Measurements from ENCODE around the gene LIMA1. TPM values are rescaled to one million over a fixed set of nuclear protein-coding genes. Genes with fewer than 3 reads are reported as not detected.
A peak's percentile ranks its signal among the peaks of the same experiment; 100 is the strongest.

LIMA1 gene
- total and polyA plus RNA-seq, 3 experiments from 2014 or later = 13.1 to 103 (median 95.4) TPM

GRCh38 chr12:50205648-50206047 is 77.7 kb downstream of the LIMA1 start:
- Mint-ChIP-seq H3K4me3 (no peak overlapping the region), H3K27ac (no peak overlapping the region), H3K27me3 (no peaks in the 10 kb centered on the region), H3K4me1 (peaks cover 3 to 6% (median 4%) of the 10 kb centered on the region in 3 donors), H3K9me3 (no peaks in the 10 kb centered on the region), H3K36me3 (peaks cover 3 to 39% (median 16%) of the 10 kb centered on the region in 3 donors)
- ChIA-PET CTCF (interaction anchor here (0.5 to 0.7 kb wide), 2 partner anchors 9 to 1946 kb away, joined by 3 read pairs; no protein-coding TSS in a partner anchor), POLR2A (no interaction called here)
- Histone ChIP-seq H3K36me3 (ENCODE audit: insufficient read depth, low read length) (peaks cover 8% of the 10 kb centered on the region), H3K4me3 (ENCODE audit: low read length) (no peak overlapping the region), H3K4me1 (ENCODE audit: insufficient read depth, low read length) (peaks cover 7% of the 10 kb centered on the region), H3K27me3 (ENCODE audit: insufficient read depth, low read length, poor library complexity, severe bottlenecking) (no peaks in the 10 kb centered on the region), H3K27ac (ENCODE audit: low read depth, low read length) (no peak overlapping the region), H3K9me3 (ENCODE audit: low read length) (no peaks in the 10 kb centered on the region)
- DNase-seq = no peak

DNA sequence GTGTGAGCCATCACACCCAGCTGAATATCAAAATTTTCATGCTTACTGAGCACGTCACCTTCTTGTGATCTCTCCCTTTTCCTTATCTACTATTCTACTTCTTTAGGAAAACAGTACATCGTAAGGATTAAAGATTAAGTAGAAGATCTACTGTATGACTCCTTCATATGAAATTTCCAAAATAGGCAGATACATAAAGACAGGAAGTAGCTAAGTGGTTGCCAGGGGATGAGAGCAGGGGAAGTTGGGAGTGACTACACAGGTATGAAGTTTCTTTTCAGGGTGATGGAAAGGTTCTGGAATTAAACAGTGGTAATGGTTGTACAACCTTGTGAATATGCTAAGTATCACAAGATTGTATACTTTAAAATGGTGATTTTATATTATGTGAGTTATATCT is 79.6 kb downstream of the LIMA1 start:
- Mint-ChIP-seq H3K4me3 (no peak overlapping the region), H3K27ac (no peak overlapping the region), H3K27me3 (no peaks in the 10 kb centered on the region), H3K36me3 (peaks cover 9 to 51% (median 22%) of the 10 kb centered on the region in 3 donors), H3K9me3 (no peaks in the 10 kb centered on the region), H3K4me1 (peaks cover 0 to 3% (median 0%) of the 10 kb centered on the region in 3 donors)
- H3K27ac ChIP-seq (ENCODE audit: low read depth, low read length) = no peak overlapping the region
- DNase-seq = no peak
- no peaks in the 10 kb centered on the region for H3K27me3 ChIP-seq (ENCODE audit: insufficient read depth, low read length, poor library complexity, severe bottlenecking)
- H3K9me3 ChIP-seq (ENCODE audit: low read length) = no peaks in the 10 kb centered on the region
- ChIA-PET CTCF (interaction anchor here (1.2 kb wide), 1 partner anchor 8 kb away, joined by 5 read pairs; no protein-coding TSS in a partner anchor), POLR2A (no interaction called here)
- no peak overlapping the region for H3K4me3 ChIP-seq (ENCODE audit: low read length)
- H3K4me1 ChIP-seq (ENCODE audit: insufficient read depth, low read length) = no peaks in the 10 kb centered on the region
- H3K36me3 ChIP-seq (ENCODE audit: insufficient read depth, low read length) = peaks cover 8% of the 10 kb centered on the region

- DNase-seq = no peak
- no peaks in the 10 kb centered on the region for H3K4me1 Mint-ChIP-seq
- no peak overlapping the region for H3K4me3 ChIP-seq (ENCODE audit: low read length)
- peaks cover 8% of the 10 kb centered on the region for H3K36me3 ChIP-seq (ENCODE audit: insufficient read depth, low read length)
- POLR2A ChIA-PET = no interaction called here
- no peaks in the 10 kb centered on the region for H3K27me3 ChIP-seq (ENCODE audit: insufficient read depth, low read length, poor library complexity, severe bottlenecking)
- no peaks in the 10 kb centered on the region for H3K4me1 ChIP-seq (ENCODE audit: insufficient read depth, low read length)
- H3K9me3 ChIP-seq (ENCODE audit: low read length) = no peaks in the 10 kb centered on the region
- H3K9me3 Mint-ChIP-seq = no peaks in the 10 kb centered on the region
- H3K36me3 Mint-ChIP-seq = peaks cover 9 to 61% (median 27%) of the 10 kb centered on the region in 3 donors
- no peak overlapping the region for H3K4me3 Mint-ChIP-seq
- CTCF ChIA-PET = no interaction called here
- no peak overlapping the region for H3K27ac ChIP-seq (ENCODE audit: low read depth, low read length)
- no peak overlapping the region for H3K27ac Mint-ChIP-seq
- H3K27me3 Mint-ChIP-seq = no peaks in the 10 kb centered on the region
These were observed 81.3 kb downstream of the LIMA1 start for GRCh38 chr12:50201987-50202521.

GRCh38 chr12:50200552-50201273 is 82.6 kb downstream of the LIMA1 start:
- Histone ChIP-seq H3K27ac (ENCODE audit: low read depth, low read length) (no peak overlapping the region), H3K4me1 (ENCODE audit: insufficient read depth, low read length) (no peaks in the 10 kb centered on the region), H3K9me3 (ENCODE audit: low read length) (no peaks in the 10 kb centered on the region), H3K4me3 (ENCODE audit: low read length) (no peak overlapping the region), H3K36me3 (ENCODE audit: insufficient read depth, low read length) (peaks cover 7% of the 10 kb centered on the region), H3K27me3 (ENCODE audit: insufficient read depth, low read length, poor library complexity, severe bottlenecking) (no peaks in the 10 kb centered on the region)
- H3K27ac Mint-ChIP-seq = no peak overlapping the region
- ChIA-PET CTCF (interaction anchor here (0.6 kb wide), 1 partner anchor 321 kb away, joined by 3 read pairs; no protein-coding TSS in a partner anchor), POLR2A (no interaction called here)
- peaks cover 9 to 71% (median 24%) of the 10 kb centered on the region in 3 donors for H3K36me3 Mint-ChIP-seq
- DNase-seq = no peak
- H3K4me3 Mint-ChIP-seq = no peak overlapping the region
- no peaks in the 10 kb centered on the region for H3K27me3 Mint-ChIP-seq
- no peaks in the 10 kb centered on the region for H3K9me3 Mint-ChIP-seq
- no peaks in the 10 kb centered on the region for H3K4me1 Mint-ChIP-seq

DNA sequence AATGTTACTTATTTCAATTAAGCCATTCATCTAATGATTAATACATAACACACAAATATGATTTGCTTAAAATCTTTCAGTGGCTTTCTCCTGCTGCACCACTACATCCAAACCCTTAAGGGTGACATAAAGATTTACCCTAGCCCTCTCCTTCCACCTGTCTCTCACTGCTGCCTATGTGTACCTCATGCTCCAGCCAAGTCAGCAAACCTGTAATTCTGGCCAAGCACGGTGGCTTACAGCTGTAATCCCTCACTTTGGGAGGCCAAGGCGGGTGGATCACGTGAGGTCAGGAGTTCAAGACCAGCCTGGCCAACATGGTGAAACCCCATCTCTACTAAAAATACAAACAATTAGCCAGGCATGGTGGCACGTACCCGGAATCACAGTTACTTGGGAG is 84.5 kb downstream of the LIMA1 start:
- Mint-ChIP-seq H3K4me1 (no peaks in the 10 kb centered on the region), H3K9me3 (no peaks in the 10 kb centered on the region), H3K27me3 (no peaks in the 10 kb centered on the region), H3K36me3 (peaks cover 9 to 62% (median 21%) of the 10 kb centered on the region in 3 donors), H3K27ac (peak overlapping the region in 1 of 8 donors; percentile 36), H3K4me3 (no peak overlapping the region)
- CTCF ChIA-PET = no interaction called here
- Histone ChIP-seq H3K36me3 (ENCODE audit: insufficient read depth, low read length) (no peaks in the 10 kb centered on the region), H3K4me3 (ENCODE audit: low read length) (no peak overlapping the region), H3K9me3 (ENCODE audit: low read length) (no peaks in the 10 kb centered on the region), H3K4me1 (ENCODE audit: insufficient read depth, low read length) (no peaks in the 10 kb centered on the region), H3K27ac (ENCODE audit: low read depth, low read length) (no peak overlapping the region), H3K27me3 (ENCODE audit: insufficient read depth, low read length, poor library complexity, severe bottlenecking) (no peaks in the 10 kb centered on the region)
- no peak for DNase-seq
- POLR2A ChIA-PET = interaction anchor here (0.6 kb wide), 1 partner anchor 93 kb away, joined by 3 read pairs; no protein-coding TSS in a partner anchor

GRCh38 chr12:50197297-50197727 is 86.0 kb downstream of the LIMA1 start:
- CTCF ChIA-PET = no interaction called here

GRCh38 chr12:50196537-50196936 is 86.8 kb downstream of the LIMA1 start:
- Histone ChIP-seq H3K4me1 (ENCODE audit: insufficient read depth, low read length) (no peaks in the 10 kb centered on the region), H3K4me3 (ENCODE audit: low read length) (no peak overlapping the region), H3K27ac (ENCODE audit: low read depth, low read length) (no peak overlapping the region), H3K9me3 (ENCODE audit: low read length) (no peaks in the 10 kb centered on the region), H3K36me3 (ENCODE audit: insufficient read depth, low read length) (peaks cover 5% of the 10 kb centered on the region), H3K27me3 (ENCODE audit: insufficient read depth, low read length, poor library complexity, severe bottlenecking) (no peaks in the 10 kb centered on the region)
- H3K27me3 Mint-ChIP-seq = no peaks in the 10 kb centered on the region
- no peak for DNase-seq
- no peaks in the 10 kb centered on the region for H3K4me1 Mint-ChIP-seq
- ChIA-PET POLR2A (no interaction called here), CTCF (interaction anchor here (0.6 kb wide), 1 partner anchor 25 kb away, joined by 3 read pairs; no protein-coding TSS in a partner anchor)
- peak overlapping the region in 2 of 8 donors; percentile 5 to 35 for H3K27ac Mint-ChIP-seq
- no peaks in the 10 kb centered on the region for H3K9me3 Mint-ChIP-seq
- no peak overlapping the region for H3K4me3 Mint-ChIP-seq
- peaks cover 9 to 60% (median 22%) of the 10 kb centered on the region in 3 donors for H3K36me3 Mint-ChIP-seq

More at GRCh38 chr12:50197297-50197727, 86.0 kb downstream of the LIMA1 start:
- Histone ChIP-seq H3K4me3 (ENCODE audit: low read length) (no peak overlapping the region), H3K36me3 (ENCODE audit: insufficient read depth, low read length) (peaks cover 5% of the 10 kb centered on the region), H3K27me3 (ENCODE audit: insufficient read depth, low read length, poor library complexity, severe bottlenecking) (no peaks in the 10 kb centered on the region), H3K9me3 (ENCODE audit: low read length) (no peaks in the 10 kb centered on the region), H3K27ac (ENCODE audit: low read depth, low read length) (no peak overlapping the region), H3K4me1 (ENCODE audit: insufficient read depth, low read length) (no peaks in the 10 kb centered on the region)
- POLR2A ChIA-PET = no interaction called here
- no peak for DNase-seq
- Mint-ChIP-seq H3K27me3 (no peaks in the 10 kb centered on the region), H3K36me3 (peaks cover 9 to 60% (median 20%) of the 10 kb centered on the region in 3 donors), H3K9me3 (no peaks in the 10 kb centered on the region), H3K27ac (no peak overlapping the region), H3K4me1 (no peaks in the 10 kb centered on the region), H3K4me3 (no peak overlapping the region)

DNA sequence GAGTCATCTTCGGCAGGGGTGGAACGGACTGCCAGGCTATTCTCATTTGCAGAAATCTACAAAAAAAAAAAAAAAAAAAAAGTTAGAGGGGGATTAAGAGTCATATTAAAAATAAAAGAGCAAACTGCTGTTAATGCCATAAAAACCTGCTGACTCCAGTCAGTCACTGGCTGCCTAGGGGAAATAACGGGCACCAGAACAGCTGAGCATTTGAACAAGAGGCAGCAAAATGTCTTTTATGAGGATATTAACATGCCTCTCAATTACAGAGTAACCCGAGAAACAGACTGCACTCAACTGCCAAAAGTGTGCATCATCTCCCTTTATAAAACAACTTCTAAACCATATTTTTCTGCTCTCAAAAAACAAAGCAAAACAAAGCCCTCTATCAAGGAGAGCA is 87.5 kb downstream of the LIMA1 start:
- Histone ChIP-seq H3K27me3 (ENCODE audit: insufficient read depth, low read length, poor library complexity, severe bottlenecking) (no peaks in the 10 kb centered on the region), H3K27ac (ENCODE audit: low read depth, low read length) (no peak overlapping the region), H3K4me1 (ENCODE audit: insufficient read depth, low read length) (no peaks in the 10 kb centered on the region), H3K36me3 (ENCODE audit: insufficient read depth, low read length) (peaks cover 5% of the 10 kb centered on the region), H3K9me3 (ENCODE audit: low read length) (no peaks in the 10 kb centered on the region), H3K4me3 (ENCODE audit: low read length) (no peak overlapping the region)
- POLR2A ChIA-PET = no interaction called here
- Mint-ChIP-seq H3K9me3 (no peaks in the 10 kb centered on the region), H3K4me1 (no peaks in the 10 kb centered on the region), H3K36me3 (peaks cover 7 to 58% (median 19%) of the 10 kb centered on the region in 3 donors), H3K4me3 (no peak overlapping the region), H3K27me3 (no peaks in the 10 kb centered on the region), H3K27ac (peak overlapping the region in 1 of 8 donors; percentile 5)
- CTCF ChIA-PET = no interaction called here
- DNase-seq = no peak

Measured in CD8-positive, alpha-beta memory T cell (primary cell).